Brain microvascular endothelial cell (primary cell): ENCODE measurements around the gene FOXE3.

Experiments used
- DNase-seq: peaks from one replicate; pipeline ENCODE4 v3.0.0-alpha.2; 2020
- H3K27ac ChIP-seq: fragments of 250-450 bp; sonication (Bioruptor Pico); 2 replicates; pipeline ENCODE4 v1.5.1; 2020; ENCODE audit warnings: mild to moderate bottlenecking, moderate library complexity
- H3K27me3 ChIP-seq: fragments of 250-450 bp; sonication (Bioruptor Pico); replicated peaks from 2 replicates; pipeline ENCODE4 v1.5.1; 2020; ENCODE audit warnings: mild to moderate bottlenecking
- H3K36me3 ChIP-seq: fragments of 250-450 bp; sonication (Bioruptor Pico); replicated peaks from 2 replicates; pipeline ENCODE4 v1.5.1; 2020; ENCODE audit warnings: mild to moderate bottlenecking
- H3K4me3 ChIP-seq: 2 replicates; pipeline ENCODE4 v1.5.1; 2011; ENCODE audit warnings: low read depth, mild to moderate bottlenecking, control low read depth, low read length, moderate library complexity
- in situ Hi-C: cut with HindIII; loops from 2 replicates; pipeline ENCODE4 v1.10.0; 2017; ENCODE audit warnings: low sequenced_read_pairs, low pct_ligation_motif_present
- TF ChIP-seq, protein P1 (sequence below): IDR thresholded peaks from 2 replicates; pipeline ENCODE4 v1.5.1; 2011; ENCODE audit warnings: low read depth, mild to moderate bottlenecking, moderate library complexity, low read length, control low read depth, inconsistent platforms; ENCODE audit errors: missing control alignments

Gene FOXE3

DNA sequence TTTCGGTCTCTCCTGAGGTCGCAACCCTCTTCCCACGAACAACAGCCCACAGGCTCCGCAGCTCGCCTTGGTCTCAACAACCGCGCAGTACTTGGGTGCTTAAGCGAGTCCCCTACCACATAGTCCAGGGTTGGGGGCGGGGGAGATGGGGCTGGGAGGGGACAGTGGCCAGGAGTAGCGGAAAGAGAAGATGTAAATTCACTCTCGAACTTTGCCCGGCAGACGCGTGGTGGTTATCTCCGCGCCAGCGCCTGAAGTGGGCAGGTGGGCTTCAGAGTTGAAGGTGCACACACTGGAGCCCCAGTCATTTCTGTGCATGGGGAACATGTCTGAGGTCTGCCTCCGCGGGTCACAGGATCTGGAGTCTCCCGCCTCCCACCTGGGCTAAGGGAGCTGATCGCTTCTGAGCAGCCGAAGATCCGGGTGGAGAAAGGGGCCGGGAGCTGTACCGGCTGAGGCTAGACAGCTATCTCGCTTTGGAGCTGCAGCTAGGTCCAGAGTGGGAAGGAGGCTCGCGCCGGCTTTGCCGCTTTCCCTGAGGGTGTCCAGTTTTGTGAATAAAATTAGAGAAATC lies 17.5 kb downstream of the FOXE3 start:
- peaks cover 4% of the 10 kb centered on the region for H3K27me3 ChIP-seq

DNA sequence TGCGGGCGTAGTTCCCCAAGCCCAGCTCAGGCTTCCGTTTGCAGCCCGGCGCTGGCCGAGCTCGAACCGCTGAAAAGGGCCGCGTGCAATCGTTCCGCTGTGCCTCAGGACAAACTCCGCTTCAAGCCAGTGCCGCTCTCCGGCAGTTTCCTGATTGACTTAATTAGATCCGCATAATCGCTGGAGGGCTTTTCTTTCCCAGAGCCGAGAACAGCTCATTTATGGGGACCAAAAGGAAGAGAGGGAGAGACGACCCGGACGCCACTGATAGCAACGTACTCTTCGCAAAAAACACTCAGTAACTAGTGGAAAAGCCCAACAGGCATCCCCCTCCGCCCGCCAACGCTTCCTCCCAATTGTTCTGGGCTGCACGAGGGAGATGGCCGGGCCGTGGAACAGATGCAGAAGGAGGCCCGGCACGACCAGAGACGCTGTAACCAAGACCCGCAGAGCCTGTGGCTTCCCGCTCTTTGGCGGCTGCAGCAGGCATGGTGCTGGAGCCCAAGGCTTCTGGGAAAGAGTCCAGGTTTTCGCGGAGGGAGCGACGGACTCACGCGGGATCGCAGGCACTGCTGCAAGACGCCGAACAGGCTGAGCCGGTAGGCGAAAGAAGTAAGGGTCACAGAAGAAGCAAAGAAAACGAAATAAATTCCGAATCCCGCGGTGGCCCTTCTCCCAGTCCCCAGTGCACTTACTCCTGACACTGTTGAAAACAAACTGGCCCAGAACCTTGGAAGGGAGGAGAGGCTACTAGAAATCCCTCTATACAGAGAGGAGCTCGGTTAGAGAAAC lies 18.2 kb downstream of the FOXE3 start:
- in situ Hi-C loops: no loop called here
- Histone ChIP-seq H3K4me3 (peak overlapping the region; percentile 5), H3K36me3 (no peaks in the 10 kb centered on the region), H3K27ac (no peak overlapping the region), H3K27me3 (peaks cover 11% of the 10 kb centered on the region)
- peak; percentile 25 for DNase-seq
- TF ChIP-seq, protein P1, sequence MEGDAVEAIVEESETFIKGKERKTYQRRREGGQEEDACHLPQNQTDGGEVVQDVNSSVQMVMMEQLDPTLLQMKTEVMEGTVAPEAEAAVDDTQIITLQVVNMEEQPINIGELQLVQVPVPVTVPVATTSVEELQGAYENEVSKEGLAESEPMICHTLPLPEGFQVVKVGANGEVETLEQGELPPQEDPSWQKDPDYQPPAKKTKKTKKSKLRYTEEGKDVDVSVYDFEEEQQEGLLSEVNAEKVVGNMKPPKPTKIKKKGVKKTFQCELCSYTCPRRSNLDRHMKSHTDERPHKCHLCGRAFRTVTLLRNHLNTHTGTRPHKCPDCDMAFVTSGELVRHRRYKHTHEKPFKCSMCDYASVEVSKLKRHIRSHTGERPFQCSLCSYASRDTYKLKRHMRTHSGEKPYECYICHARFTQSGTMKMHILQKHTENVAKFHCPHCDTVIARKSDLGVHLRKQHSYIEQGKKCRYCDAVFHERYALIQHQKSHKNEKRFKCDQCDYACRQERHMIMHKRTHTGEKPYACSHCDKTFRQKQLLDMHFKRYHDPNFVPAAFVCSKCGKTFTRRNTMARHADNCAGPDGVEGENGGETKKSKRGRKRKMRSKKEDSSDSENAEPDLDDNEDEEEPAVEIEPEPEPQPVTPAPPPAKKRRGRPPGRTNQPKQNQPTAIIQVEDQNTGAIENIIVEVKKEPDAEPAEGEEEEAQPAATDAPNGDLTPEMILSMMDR: no peak

More for the DNA sequence above, 17.5 kb downstream of the FOXE3 start:
- TF ChIP-seq, protein P1: no peak
- Histone ChIP-seq H3K27ac (no peak overlapping the region), H3K4me3 (no peak overlapping the region), H3K36me3 (no peaks in the 10 kb centered on the region)
- in situ Hi-C loops: no loop called here
- DNase-seq: no peak

DNA sequence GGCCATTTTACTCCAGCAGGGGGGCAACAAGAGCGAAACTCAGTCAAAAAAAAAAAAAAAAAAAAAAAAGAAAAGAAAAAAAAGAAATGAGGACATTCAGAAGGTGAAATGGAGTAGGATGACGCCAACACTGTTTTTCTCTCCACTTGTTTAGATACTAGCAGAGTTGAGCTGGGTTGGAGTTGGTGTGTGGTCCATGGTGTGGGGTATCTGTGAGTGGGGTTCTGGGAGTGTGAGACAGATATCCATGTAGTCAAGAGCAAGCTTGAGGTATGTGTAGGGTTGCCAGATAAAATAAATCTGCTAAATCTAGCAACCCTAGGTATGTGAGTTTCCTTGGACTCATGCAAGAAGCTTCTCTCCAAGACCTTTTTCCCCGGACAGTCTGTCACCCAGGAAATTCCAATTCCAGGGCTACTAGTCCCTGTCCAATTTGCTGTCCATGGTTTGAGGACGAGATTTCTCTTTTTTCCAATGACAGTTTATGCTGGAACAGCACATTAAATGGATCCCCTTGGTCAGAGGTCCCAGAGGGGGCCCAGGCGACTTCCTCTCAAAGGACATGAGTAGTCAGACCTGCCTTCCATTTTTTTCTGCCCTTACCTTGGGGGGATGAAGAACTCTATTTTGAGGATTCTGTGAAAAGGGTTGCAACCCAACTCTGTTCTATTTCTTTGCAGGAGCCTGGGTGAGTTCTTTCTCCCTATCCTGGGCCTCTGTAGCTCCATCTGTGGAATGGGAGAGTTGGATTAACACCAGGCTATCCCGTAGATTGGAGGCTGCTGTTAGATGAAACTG lies 19.6 kb downstream of the FOXE3 start:
- DNase-seq: no peak
- Histone ChIP-seq H3K27ac (no peak overlapping the region), H3K27me3 (peaks cover 16% of the 10 kb centered on the region), H3K4me3 (no peak overlapping the region), H3K36me3 (no peaks in the 10 kb centered on the region)
- in situ Hi-C loops: no loop called here
- TF ChIP-seq, protein P1: no peak

DNA sequence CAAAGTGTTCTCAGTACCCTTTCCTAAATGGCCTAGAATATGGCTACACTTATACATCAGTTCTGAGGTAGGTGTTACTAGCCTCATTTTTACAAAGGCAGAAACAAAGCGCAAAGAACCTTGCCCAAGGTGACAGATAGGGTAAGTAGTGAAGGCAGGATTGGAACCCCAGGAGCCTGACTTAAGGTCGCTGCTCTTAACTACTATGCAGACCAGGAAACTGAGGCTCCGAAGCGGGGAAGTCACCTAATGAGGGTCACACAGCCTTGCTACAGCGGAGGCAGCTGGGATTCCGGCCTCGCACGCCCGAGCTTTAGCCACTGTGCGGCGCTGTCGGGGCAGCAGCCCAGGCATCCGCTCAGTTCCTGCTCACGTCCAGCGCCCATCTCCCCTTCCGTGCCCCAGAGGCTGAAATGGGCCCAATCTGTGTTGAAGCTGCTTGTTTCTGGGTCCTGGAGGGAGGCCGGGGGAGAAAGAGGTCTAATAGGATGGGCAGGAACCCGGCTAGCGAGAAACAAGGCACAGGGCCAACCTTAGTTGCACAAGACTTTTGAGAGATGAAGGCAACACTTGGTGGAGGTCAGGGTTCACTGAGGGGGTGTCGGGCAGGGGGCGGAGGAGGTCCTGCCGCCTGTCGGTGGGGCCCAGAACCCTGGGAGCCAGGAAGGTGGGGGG lies 20.4 kb downstream of the FOXE3 start:
- DNase-seq: peak; percentile 67
- TF ChIP-seq, protein P1: peak; percentile 100
- Histone ChIP-seq H3K27me3 (peaks cover 17% of the 10 kb centered on the region), H3K27ac (no peak overlapping the region), H3K36me3 (no peaks in the 10 kb centered on the region), H3K4me3 (peak overlapping the region; percentile 65)
- in situ Hi-C loops: no loop called here

DNA sequence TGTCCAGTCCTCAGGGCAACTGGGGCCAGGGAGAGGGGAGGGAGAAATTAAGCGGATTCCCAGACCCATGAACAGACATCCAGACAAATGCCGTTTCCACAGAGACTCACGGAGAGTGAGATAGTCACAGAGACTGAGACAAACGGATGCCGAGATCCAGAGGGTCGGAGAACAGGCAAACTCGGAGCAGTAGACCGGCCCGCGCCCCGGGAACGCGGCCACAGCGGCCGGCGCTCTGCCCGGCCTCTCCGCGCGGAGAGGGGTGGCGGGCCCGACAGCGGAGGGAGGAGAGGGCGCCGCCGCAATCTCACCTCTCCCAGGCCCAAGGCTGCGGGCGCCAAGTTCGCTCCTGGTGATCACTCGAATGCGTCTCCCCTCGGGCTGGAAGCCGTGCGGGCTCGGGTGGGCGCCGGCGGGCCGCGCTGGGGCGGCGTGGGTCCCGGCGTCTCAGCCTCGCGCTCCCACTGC lies 20.9 kb downstream of the FOXE3 start:
- Histone ChIP-seq H3K36me3 (no peaks in the 10 kb centered on the region), H3K27me3 (peaks cover 23% of the 10 kb centered on the region), H3K27ac (no peak overlapping the region), H3K4me3 (peak overlapping the region; percentile 65)
- in situ Hi-C loops: no loop called here
- peak; percentile 22 for DNase-seq
- TF ChIP-seq, protein P1: no peak
